Neural cell (in vitro differentiated cells): ENCODE data around the gene DOCK4.

ENCODE experiments used
- EP300 ChIP-seq: fragments of 450-650 bp; conservative IDR thresholded peaks from 2 replicates; pipeline ENCODE4 v1.6.1; 2014; ENCODE audit warnings: antibody characterized with exemption, mild to moderate bottlenecking, moderate library complexity; ENCODE audit not compliant: poor library complexity, severe bottlenecking
- RAD21 ChIP-seq: fragments of 450-650 bp; conservative IDR thresholded peaks from 2 replicates; pipeline ENCODE4 v1.6.1; 2014; ENCODE audit warnings: antibody characterized with exemption, mild to moderate bottlenecking, moderate library complexity
- TAF1 ChIP-seq: IDR thresholded peaks from 2 replicates; pipeline ENCODE4 v1.6.1; 2012; ENCODE audit warnings: low read depth
- TF ChIP-seq, protein P1 (sequence below): fragments of 450-650 bp; IDR thresholded peaks from 2 replicates; pipeline ENCODE4 v1.5.1; 2014; ENCODE audit warnings: antibody characterized with exemption, mild to moderate bottlenecking, moderate library complexity; ENCODE audit not compliant: poor library complexity, severe bottlenecking

DNA sequence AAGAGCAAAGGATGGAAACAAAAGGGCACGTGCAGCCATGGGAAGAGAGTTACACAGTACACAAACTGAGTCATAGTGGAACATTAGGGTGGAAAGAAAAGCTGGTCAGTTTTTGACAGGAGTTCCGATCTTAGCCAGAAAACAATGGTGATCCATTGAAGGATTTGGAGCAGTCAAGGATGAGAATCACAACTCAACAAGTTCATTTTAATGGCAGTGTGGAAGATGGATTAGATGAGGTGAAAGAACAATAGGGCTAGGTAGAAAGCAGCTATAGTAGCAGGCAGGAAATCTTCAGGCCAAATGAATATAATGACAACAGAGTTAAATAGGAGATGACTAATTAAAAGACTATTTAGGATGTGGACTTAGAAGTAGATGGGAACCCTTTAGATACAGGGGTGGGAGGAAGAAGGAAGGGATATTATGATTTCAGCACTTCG, 136.3 kb downstream of the DOCK4 start:
- TF ChIP-seq, protein P1, sequence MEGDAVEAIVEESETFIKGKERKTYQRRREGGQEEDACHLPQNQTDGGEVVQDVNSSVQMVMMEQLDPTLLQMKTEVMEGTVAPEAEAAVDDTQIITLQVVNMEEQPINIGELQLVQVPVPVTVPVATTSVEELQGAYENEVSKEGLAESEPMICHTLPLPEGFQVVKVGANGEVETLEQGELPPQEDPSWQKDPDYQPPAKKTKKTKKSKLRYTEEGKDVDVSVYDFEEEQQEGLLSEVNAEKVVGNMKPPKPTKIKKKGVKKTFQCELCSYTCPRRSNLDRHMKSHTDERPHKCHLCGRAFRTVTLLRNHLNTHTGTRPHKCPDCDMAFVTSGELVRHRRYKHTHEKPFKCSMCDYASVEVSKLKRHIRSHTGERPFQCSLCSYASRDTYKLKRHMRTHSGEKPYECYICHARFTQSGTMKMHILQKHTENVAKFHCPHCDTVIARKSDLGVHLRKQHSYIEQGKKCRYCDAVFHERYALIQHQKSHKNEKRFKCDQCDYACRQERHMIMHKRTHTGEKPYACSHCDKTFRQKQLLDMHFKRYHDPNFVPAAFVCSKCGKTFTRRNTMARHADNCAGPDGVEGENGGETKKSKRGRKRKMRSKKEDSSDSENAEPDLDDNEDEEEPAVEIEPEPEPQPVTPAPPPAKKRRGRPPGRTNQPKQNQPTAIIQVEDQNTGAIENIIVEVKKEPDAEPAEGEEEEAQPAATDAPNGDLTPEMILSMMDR: no peak
- TF ChIP-seq EP300 (no peak), RAD21 (no peak), TAF1 (no peak)
